HCT116 (cell line): ENCODE data around the gene BMP15. TPM values are rescaled to one million over a fixed set of nuclear protein-coding genes. Genes with fewer than 3 reads are reported as not detected.

Experiments
- ATAC-seq: fragments of 200-7000 bp; cut with Tn5 transposase; 2 replicates; pipeline ENCODE4 v1.9.1; 2020; ENCODE audit warnings: mild to moderate bottlenecking, moderate library complexity
- BruUV-seq: library from RNA; stranded (reverse); fragments of 400-500 nt; replicated peaks from 2 replicates; lab custom pipeline; 2021; lab: Mats Ljungman, UMichigan
- CTCF ChIA-PET: fragments of 300-600 bp; sonication (Branson Sonifier 250); formaldehyde crosslinking; loops from one replicate; lab custom pipeline; 2021; ENCODE audit warnings: antibody characterized with exemption; lab: Charles Lee
- POLR2A ChIA-PET: fragments of 300-600, 350-600 bp; sonication (Branson Sonifier 250); formaldehyde crosslinking; loops from one replicate; lab custom pipeline; 2021; ENCODE audit warnings: antibody characterized with exemption; lab: Charles Lee
- RAD21 ChIA-PET, 2 experiments: fragments of 300-600 bp; sonication (Branson Sonifier 250); formaldehyde crosslinking; loops; one replicate each; lab custom pipeline; 2023; ENCODE audit warnings: low total read pairs in 2 of 2; ENCODE audit not compliant: uncharacterized antibody in 2 of 2, unreplicated experiment in 2 of 2, low non-redundant PET in 1 of 2; lab: Charles Lee
- DNase-seq: peaks from one replicate; pipeline ENCODE4 v3.0.0-alpha.2; 2010; ENCODE audit warnings: low read depth, low spot score
- H2AFZ ChIP-seq: fragments of 200-600 bp; shearing (Covaris generic), sonication (generic); 2 replicates; pipeline ENCODE4 v1.6.1; 2017; ENCODE audit warnings: low read depth, mixed run types, mixed read lengths, antibody characterized with exemption, low read length; ENCODE audit not compliant: poor library complexity, severe bottlenecking
- H3K27ac ChIP-seq: 2 replicates; pipeline ENCODE4 v1.5.1; 2012; ENCODE audit warnings: low read depth, low read length
- H3K27me3 ChIP-seq: fragments of 200-600 bp; sonication (generic); 2 replicates; pipeline ENCODE4 v1.6.1; 2016; ENCODE audit warnings: mixed run types, low read length, mixed read lengths; ENCODE audit not compliant: insufficient read depth
- H3K36me3 ChIP-seq, 2 experiments: fragments of 200-500 bp in 1 of 2; fragments of 200-600 bp in 1 of 2; sonication (Bioruptor generic) in 1 of 2; sonication (generic) in 1 of 2; 2 replicates each; pipeline versions ENCODE4 v1.5.1 to v1.6.1; 2014 to 2016; ENCODE audit warnings: low read length in 2 of 2, inconsistent platforms in 1 of 2, mixed read lengths in 1 of 2, mixed run types in 1 of 2; ENCODE audit not compliant: insufficient read depth in 2 of 2, control insufficient read depth in 1 of 2
- H3K4me1 ChIP-seq, 2 experiments: fragments of 200-600 bp in 1 of 2; sonication (generic) in 1 of 2; 2 replicates each; pipeline versions ENCODE4 v1.5.1 to v1.6.1; 2012 to 2017; ENCODE audit warnings: low read length in 2 of 2, inconsistent platforms in 1 of 2, mild to moderate bottlenecking in 1 of 2, mixed read lengths in 1 of 2, mixed run types in 1 of 2, moderate library complexity in 1 of 2; ENCODE audit not compliant: insufficient read depth in 2 of 2, control insufficient read depth in 1 of 2
- H3K4me2 ChIP-seq: fragments of 200-600 bp; sonication (generic); 2 replicates; pipeline ENCODE4 v1.6.1; 2017; ENCODE audit warnings: mixed run types, low read length, mixed read lengths
- H3K4me3 ChIP-seq, 2 experiments: fragments of 200-600 bp in 1 of 2; sonication (generic) in 1 of 2; replicated peaks in 1 of 2; 2 replicates each; pipeline ENCODE4 v1.5.1; 2011 to 2016; ENCODE audit warnings: low read length in 2 of 2, control low read depth in 1 of 2, low read depth in 1 of 2, mild to moderate bottlenecking in 1 of 2, mixed read lengths in 1 of 2, mixed run types in 1 of 2
- H3K79me2 ChIP-seq: fragments of 200-600 bp; sonication (generic); 2 replicates; pipeline ENCODE4 v1.6.1; 2017; ENCODE audit warnings: mild to moderate bottlenecking, mixed run types, low read length, moderate library complexity, mixed read lengths; ENCODE audit not compliant: insufficient read depth
- H3K9ac ChIP-seq: fragments of 200-600 bp; sonication (generic); 2 replicates; pipeline ENCODE4 v1.6.1; 2016; ENCODE audit warnings: low read length, mixed read lengths
- H3K9me2 ChIP-seq: fragments of 200-600 bp; sonication (generic), shearing (Covaris generic); 2 replicates; pipeline ENCODE4 v1.6.1; 2017; ENCODE audit warnings: mixed run types, mild to moderate bottlenecking, moderate library complexity; ENCODE audit not compliant: insufficient read depth
- H3K9me3 ChIP-seq, 2 experiments: fragments of 200-500 bp in 1 of 2; fragments of 200-600 bp in 1 of 2; sonication (Bioruptor generic) in 1 of 2; sonication (generic) in 1 of 2; 2 replicates each; pipeline ENCODE4 v1.6.1; 2014 to 2017; ENCODE audit warnings: low read length in 2 of 2, mixed read lengths in 2 of 2, inconsistent platforms in 1 of 2, low read depth in 1 of 2, mild to moderate bottlenecking in 1 of 2, mixed run types in 1 of 2, moderate library complexity in 1 of 2; ENCODE audit not compliant: control insufficient read depth in 1 of 2, insufficient read depth in 1 of 2
- H4K20me1 ChIP-seq: fragments of 200-600 bp; sonication (generic), shearing (Covaris generic); 2 replicates; pipeline ENCODE4 v1.6.1; 2017; ENCODE audit warnings: mixed run types, mild to moderate bottlenecking, moderate library complexity; ENCODE audit not compliant: insufficient read depth
- EGR1 ChIP-seq: IDR thresholded peaks from 2 replicates; pipeline ENCODE4 v1.6.1; 2012; ENCODE audit warnings: low read depth
- JUND ChIP-seq: IDR thresholded peaks from 2 replicates; pipeline ENCODE4 v1.6.1; 2012
- POLR2AphosphoS5 ChIP-seq: IDR thresholded peaks from 2 replicates; pipeline ENCODE4 v1.6.1; 2011; ENCODE audit warnings: mild to moderate bottlenecking, low read depth, low read length, moderate library complexity
- SIN3A ChIP-seq: IDR thresholded peaks from 2 replicates; pipeline ENCODE4 v1.6.1; 2012; ENCODE audit warnings: low read depth
- TCF7L2 ChIP-seq: IDR thresholded peaks from 2 replicates; pipeline ENCODE4 v1.7.0; 2011; ENCODE audit warnings: borderline replicate concordance, inconsistent platforms; ENCODE audit not compliant: insufficient read depth, insufficient read length; ENCODE audit errors: extremely low read depth
- YY1 ChIP-seq: IDR thresholded peaks from 2 replicates; pipeline ENCODE4 v1.6.1; 2011; ENCODE audit warnings: low read length, low read depth, moderate library complexity, mild to moderate bottlenecking; ENCODE audit not compliant: insufficient replicate concordance; ENCODE audit errors: extremely low read depth
- ZBTB33 ChIP-seq: IDR thresholded peaks from 2 replicates; pipeline ENCODE4 v1.6.1; 2011; ENCODE audit warnings: mild to moderate bottlenecking, low read length, moderate library complexity; ENCODE audit not compliant: insufficient replicate concordance; ENCODE audit errors: extremely low read depth
- intact Hi-C: fragments of 100-400 bp; cut with micrococcal nuclease; formaldehyde crosslinking; loops from 2 replicates; pipeline ENCODE4 v1.10.0; 2022
- total RNA-seq: library from RNA; stranded (reverse); gene quantifications from one replicate; pipeline ENCODE4 v1.2.1, GENCODE V29; 2021; ENCODE audit not compliant: unreplicated experiment
- TF ChIP-seq, protein P1 (sequence below): IDR thresholded peaks from 2 replicates; pipeline ENCODE4 v1.6.1; 2012; ENCODE audit warnings: low read depth
- TF ChIP-seq, protein P2 (sequence below): IDR thresholded peaks from 2 replicates; pipeline ENCODE4 v1.6.1; 2012

The BMP15 gene
- total RNA-seq, 1 experiment from 2014 or later: not detected

DNA sequence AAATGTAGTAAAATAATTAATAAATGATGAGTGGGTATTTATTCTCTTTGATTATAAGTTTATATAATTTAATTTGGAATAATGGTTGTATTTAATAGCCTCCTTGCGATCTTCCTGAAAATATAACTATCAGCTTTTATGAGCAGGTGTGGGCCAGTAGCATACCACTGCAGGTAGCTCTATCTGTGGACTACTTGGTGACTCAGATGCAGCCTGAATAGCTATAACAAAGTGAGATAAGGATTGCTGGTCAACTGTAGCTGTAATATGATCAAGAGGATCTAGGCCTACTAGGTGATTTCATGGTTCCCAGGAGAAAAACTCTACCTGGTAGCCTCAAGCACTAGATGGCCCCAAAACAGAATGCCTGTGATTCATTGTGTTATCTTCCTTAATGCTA, 47.1 kb upstream of the BMP15 start (continued):
- TF ChIP-seq, protein P1, sequence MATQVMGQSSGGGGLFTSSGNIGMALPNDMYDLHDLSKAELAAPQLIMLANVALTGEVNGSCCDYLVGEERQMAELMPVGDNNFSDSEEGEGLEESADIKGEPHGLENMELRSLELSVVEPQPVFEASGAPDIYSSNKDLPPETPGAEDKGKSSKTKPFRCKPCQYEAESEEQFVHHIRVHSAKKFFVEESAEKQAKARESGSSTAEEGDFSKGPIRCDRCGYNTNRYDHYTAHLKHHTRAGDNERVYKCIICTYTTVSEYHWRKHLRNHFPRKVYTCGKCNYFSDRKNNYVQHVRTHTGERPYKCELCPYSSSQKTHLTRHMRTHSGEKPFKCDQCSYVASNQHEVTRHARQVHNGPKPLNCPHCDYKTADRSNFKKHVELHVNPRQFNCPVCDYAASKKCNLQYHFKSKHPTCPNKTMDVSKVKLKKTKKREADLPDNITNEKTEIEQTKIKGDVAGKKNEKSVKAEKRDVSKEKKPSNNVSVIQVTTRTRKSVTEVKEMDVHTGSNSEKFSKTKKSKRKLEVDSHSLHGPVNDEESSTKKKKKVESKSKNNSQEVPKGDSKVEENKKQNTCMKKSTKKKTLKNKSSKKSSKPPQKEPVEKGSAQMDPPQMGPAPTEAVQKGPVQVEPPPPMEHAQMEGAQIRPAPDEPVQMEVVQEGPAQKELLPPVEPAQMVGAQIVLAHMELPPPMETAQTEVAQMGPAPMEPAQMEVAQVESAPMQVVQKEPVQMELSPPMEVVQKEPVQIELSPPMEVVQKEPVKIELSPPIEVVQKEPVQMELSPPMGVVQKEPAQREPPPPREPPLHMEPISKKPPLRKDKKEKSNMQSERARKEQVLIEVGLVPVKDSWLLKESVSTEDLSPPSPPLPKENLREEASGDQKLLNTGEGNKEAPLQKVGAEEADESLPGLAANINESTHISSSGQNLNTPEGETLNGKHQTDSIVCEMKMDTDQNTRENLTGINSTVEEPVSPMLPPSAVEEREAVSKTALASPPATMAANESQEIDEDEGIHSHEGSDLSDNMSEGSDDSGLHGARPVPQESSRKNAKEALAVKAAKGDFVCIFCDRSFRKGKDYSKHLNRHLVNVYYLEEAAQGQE: no peak
- no peak for TF ChIP-seq SIN3A
- TF ChIP-seq POLR2AphosphoS5: no peak
- TF ChIP-seq JUND: no peak
- TF ChIP-seq, protein P2, sequence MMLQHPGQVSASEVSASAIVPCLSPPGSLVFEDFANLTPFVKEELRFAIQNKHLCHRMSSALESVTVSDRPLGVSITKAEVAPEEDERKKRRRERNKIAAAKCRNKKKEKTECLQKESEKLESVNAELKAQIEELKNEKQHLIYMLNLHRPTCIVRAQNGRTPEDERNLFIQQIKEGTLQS: no peak
- TF ChIP-seq TCF7L2: no peak
- no peak for TF ChIP-seq YY1

- POLR2A ChIA-PET: no interaction called here
- RAD21 ChIA-PET: no interaction called here
- Histone ChIP-seq H3K36me3 (no peaks in the 10 kb centered on the region), H3K4me1 (no peaks in the 10 kb centered on the region), H3K9ac (no peak overlapping the region), H3K9me2 (no peaks in the 10 kb centered on the region), H3K79me2 (no peaks in the 10 kb centered on the region), H4K20me1 (no peaks in the 10 kb centered on the region), H2AFZ (no peak overlapping the region), H3K27me3 (no peaks in the 10 kb centered on the region), H3K27ac (no peak overlapping the region), H3K4me2 (no peak overlapping the region), H3K4me3 (no peak overlapping the region), H3K9me3 (no peaks in the 10 kb centered on the region)
- no peak for ATAC-seq
- TF ChIP-seq YY1: no peak
- no peak for TF ChIP-seq ZBTB33
- no peak for TF ChIP-seq POLR2AphosphoS5
- TF ChIP-seq EGR1: no peak
- DNase-seq: no peak
- no TSS peak for BruUV-seq
- CTCF ChIA-PET: no interaction called here
- intact Hi-C loops: no loop called here
Observed at GRCh38 chrX:50865311-50865710, 45.2 kb upstream of the BMP15 start.
